Activated CD4-positive, alpha-beta memory T cell treated with anti-CD3 and anti-CD28 coated beads for 36 hours (primary cell): ENCODE data around the gene TULP4. TPM values are rescaled to one million over a fixed set of nuclear protein-coding genes. Genes with fewer than 3 reads are reported as not detected.
A peak's percentile ranks its signal among the peaks of the same experiment; 100 is the strongest.
"Not testable (repeated sequence)": the region's sequence is repeated elsewhere in the genome, so short reads cannot be mapped to it uniquely, and the experiment has no call there.

ENCODE experiments used
- CTCF ChIA-PET: fragments of 350-600 bp; sonication (Branson Sonifier 250); formaldehyde crosslinking; loops from one replicate; lab custom pipeline; 2021; ENCODE audit warnings: antibody characterized with exemption, inconsistent platforms; lab: Charles Lee
- POLR2A ChIA-PET: fragments of 350-600 bp; sonication (Branson Sonifier 250); formaldehyde crosslinking; loops from one replicate; lab custom pipeline; 2021; ENCODE audit warnings: antibody characterized with exemption; lab: Charles Lee
- DNase-seq: peaks from one replicate; pipeline ENCODE4 v3.0.0-alpha.2; 2020
- H3K27ac Mint-ChIP-seq: one replicate; pipeline ENCODE4 v1.8.0; 2021; ENCODE audit warnings: mixed read lengths
- H3K27me3 Mint-ChIP-seq: one replicate; pipeline ENCODE4 v1.8.0; 2021; ENCODE audit warnings: mixed read lengths
- H3K36me3 Mint-ChIP-seq: one replicate; pipeline ENCODE4 v1.8.0; 2021; ENCODE audit warnings: mixed read lengths
- H3K4me1 Mint-ChIP-seq: one replicate; pipeline ENCODE4 v1.8.0; 2021; ENCODE audit warnings: low read depth, mixed read lengths
- H3K4me3 Mint-ChIP-seq: one replicate; pipeline ENCODE4 v1.8.0; 2021; ENCODE audit warnings: mild to moderate bottlenecking, mixed read lengths
- H3K9me3 Mint-ChIP-seq: one replicate; pipeline ENCODE4 v1.8.0; 2021; ENCODE audit warnings: mixed read lengths
- intact Hi-C: fragments of 100-400 bp; cut with micrococcal nuclease; formaldehyde crosslinking; loops from one replicate; pipeline ENCODE4 v1.15.1; 2023
- total RNA-seq, 2 experiments: library from RNA; stranded (reverse); gene quantifications; one replicate each; pipeline ENCODE4 v1.2.3, GENCODE V29; 2021

TULP4 gene
- total RNA-seq, 2 experiments from 2014 or later = 15.9 to 16.3 TPM

GRCh38 chr6:158283304-158283980 lies 28.8 kb upstream of the TULP4 start:
- intact Hi-C loops = loop anchor here (1.0 kb wide), 1 partner anchor 12 kb away; no protein-coding TSS in a partner anchor
- Mint-ChIP-seq H3K27me3 (no peaks in the 10 kb centered on the region), H3K36me3 (no peaks in the 10 kb centered on the region), H3K4me1 (peaks cover 37% of the 10 kb centered on the region), H3K27ac (peak overlapping the region; percentile 28), H3K9me3 (no peaks in the 10 kb centered on the region), H3K4me3 (peak overlapping the region; percentile 1)
- DNase-seq = peak; percentile 50
- CTCF ChIA-PET = no interaction called here
- POLR2A ChIA-PET = no interaction called here

DNA sequence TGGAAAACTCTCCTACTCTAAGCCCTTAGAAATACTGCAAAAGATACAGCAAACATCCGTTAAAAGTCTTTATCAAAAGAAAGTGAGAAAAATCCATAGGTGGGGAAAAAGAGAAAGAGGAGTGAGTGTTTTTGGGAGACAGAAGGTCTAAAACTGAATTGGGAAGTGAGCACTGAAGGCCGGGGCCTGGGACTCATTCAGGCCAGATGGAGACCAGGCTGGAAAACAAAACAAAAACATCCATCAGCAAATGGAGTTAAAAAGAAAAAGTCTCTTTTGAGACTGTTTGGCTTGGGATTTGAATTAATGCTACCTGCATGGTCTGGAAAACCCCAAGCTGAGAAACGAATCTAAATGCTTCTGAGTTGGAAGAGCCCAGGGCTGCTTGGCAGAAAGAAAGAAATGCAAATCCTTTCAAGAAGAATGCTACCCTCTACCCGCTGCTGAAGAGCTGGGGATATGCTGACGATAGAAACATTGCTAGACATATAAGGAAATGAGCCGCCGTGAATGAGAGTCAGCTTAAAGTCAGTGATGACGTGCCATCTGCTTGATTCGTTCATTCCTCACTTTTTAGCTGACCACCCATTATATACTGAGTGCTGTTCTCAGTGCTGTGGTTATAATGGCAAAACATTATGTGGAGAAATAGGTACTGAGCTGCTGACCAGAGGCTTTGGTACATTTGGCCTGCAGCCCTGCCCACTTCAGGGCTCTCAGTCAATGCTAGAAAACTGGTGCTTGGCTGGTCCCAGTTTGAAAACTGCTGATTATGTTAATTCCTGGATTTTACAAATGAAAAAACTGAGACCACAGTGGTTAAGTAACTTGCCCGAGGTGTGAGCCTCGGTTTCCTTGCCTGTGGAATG lies 28.0 kb upstream of the TULP4 start:
- Mint-ChIP-seq H3K36me3 (no peaks in the 10 kb centered on the region), H3K9me3 (no peaks in the 10 kb centered on the region), H3K27ac (peak overlapping the region; percentile 28), H3K4me1 (peaks cover 37% of the 10 kb centered on the region), H3K27me3 (no peaks in the 10 kb centered on the region), H3K4me3 (peak overlapping the region; percentile 9)
- intact Hi-C loops = no loop called here
- DNase-seq = peak; percentile 41
- ChIA-PET CTCF (interaction anchor here (1.3 kb wide), 1 partner anchor 25 kb away, joined by 3 read pairs; no protein-coding TSS in a partner anchor), POLR2A (no interaction called here)

DNA sequence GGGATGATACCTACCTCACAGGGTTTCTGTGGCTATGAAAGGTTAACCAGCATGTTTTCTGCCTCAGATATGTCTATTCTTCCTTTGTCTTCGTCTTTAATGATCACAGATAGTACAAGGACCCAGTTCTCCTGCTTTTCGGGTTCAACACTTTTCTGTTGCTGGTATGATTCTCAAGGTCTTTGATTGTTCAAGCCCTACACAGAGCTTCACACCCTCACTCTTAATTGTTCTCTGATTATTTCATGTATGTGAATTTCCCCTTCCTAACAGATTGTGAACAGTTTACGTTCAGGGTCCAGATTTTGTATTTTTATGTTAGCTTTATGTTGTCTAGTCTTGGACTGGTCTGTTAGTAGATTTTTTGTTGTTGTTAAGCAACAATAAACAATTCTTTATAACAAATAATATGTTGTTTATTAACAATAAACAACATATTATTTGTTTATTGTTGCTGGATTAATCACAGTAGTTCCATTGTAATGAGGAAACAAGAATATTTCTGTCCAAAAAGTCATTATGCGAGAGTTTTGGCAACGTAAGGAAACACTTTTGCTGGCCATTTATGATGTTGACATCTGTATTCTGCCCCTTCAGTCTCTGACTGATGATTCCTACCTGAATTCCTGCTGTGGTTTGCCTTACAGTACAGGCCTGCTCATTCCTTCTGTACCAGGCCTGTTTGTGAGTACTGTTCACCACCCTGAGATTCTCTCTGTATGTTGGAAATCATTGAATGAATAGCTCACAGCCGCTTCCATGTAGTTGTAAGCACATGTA lies 27.2 kb upstream of the TULP4 start:
- POLR2A ChIA-PET = no interaction called here
- Mint-ChIP-seq H3K27ac (peak overlapping the region; percentile 28), H3K4me3 (no peak overlapping the region), H3K36me3 (no peaks in the 10 kb centered on the region), H3K9me3 (no peaks in the 10 kb centered on the region), H3K27me3 (no peaks in the 10 kb centered on the region), H3K4me1 (peaks cover 44% of the 10 kb centered on the region)
- CTCF ChIA-PET = interaction anchor here (1.3 to 1.8 kb wide), 2 partner anchors 26 to 71 kb away, joined by 3 to 5 read pairs; no protein-coding TSS in a partner anchor
- intact Hi-C loops = no loop called here
- DNase-seq = no peak

- intact Hi-C loops = no loop called here
- Mint-ChIP-seq H3K4me1 (peaks cover 49% of the 10 kb centered on the region), H3K27me3 (no peaks in the 10 kb centered on the region), H3K36me3 (no peaks in the 10 kb centered on the region), H3K4me3 (no peak overlapping the region), H3K9me3 (no peaks in the 10 kb centered on the region), H3K27ac (no peak overlapping the region)
- CTCF ChIA-PET = interaction anchor here (1.3 to 1.8 kb wide), 2 partner anchors 27 to 72 kb away, joined by 3 to 5 read pairs; no protein-coding TSS in a partner anchor
- POLR2A ChIA-PET = no interaction called here
- DNase-seq = no peak
Measured at GRCh38 chr6:158285656-158286021, 26.6 kb upstream of the TULP4 start.

GRCh38 chr6:158286413-158286812 lies 25.9 kb upstream of the TULP4 start:
- CTCF ChIA-PET = interaction anchor here (1.8 kb wide), 1 partner anchor 73 kb away, joined by 5 read pairs; no protein-coding TSS in a partner anchor

DNA sequence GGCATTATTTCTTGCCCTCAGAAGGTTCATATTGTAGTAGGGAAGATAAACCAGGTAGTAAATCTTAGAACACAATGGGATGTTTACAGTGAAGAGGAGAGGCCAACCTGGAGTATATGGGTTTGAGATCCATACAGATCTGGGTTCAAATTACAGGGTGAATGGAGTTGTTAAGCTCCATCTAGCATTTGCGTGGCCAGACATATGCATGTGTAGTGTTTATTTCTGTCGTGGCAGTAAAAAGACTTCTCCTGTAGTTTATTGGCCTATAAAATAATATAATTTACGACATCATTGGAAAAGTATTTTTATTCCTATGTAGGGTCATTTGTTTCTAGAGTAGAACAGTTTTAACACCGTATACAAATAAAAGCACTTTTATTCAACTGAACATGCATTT lies 25.2 kb upstream of the TULP4 start:
- H3K4me1 Mint-ChIP-seq = peaks cover 59% of the 10 kb centered on the region
- ChIA-PET CTCF (no interaction called here), POLR2A (no interaction called here)
- no peak overlapping the region for H3K4me3 Mint-ChIP-seq
- no peak for DNase-seq
- H3K36me3 Mint-ChIP-seq = no peaks in the 10 kb centered on the region
- no peak overlapping the region for H3K27ac Mint-ChIP-seq
- no peaks in the 10 kb centered on the region for H3K27me3 Mint-ChIP-seq
- H3K9me3 Mint-ChIP-seq = no peaks in the 10 kb centered on the region
- intact Hi-C loops = no loop called here

More at GRCh38 chr6:158286413-158286812, 25.9 kb upstream of the TULP4 start:
- no peaks in the 10 kb centered on the region for H3K27me3 Mint-ChIP-seq
- DNase-seq = no peak
- intact Hi-C loops = no loop called here
- H3K27ac Mint-ChIP-seq = no peak overlapping the region
- POLR2A ChIA-PET = no interaction called here
- H3K36me3 Mint-ChIP-seq = no peaks in the 10 kb centered on the region
- H3K9me3 Mint-ChIP-seq = no peaks in the 10 kb centered on the region
- no peak overlapping the region for H3K4me3 Mint-ChIP-seq
- peaks cover 57% of the 10 kb centered on the region for H3K4me1 Mint-ChIP-seq

- CTCF ChIA-PET = interaction anchor here (1.1 kb wide), 1 partner anchor 8 kb away, joined by 3 read pairs; no protein-coding TSS in a partner anchor
- peak overlapping the region; percentile 50 for H3K4me3 Mint-ChIP-seq
- H3K27me3 Mint-ChIP-seq = no peaks in the 10 kb centered on the region
- H3K9me3 Mint-ChIP-seq = no peaks in the 10 kb centered on the region
- intact Hi-C loops = loop anchor here (1.0 to 2.0 kb wide), 2 partner anchors 19 to 57 kb away; no protein-coding TSS in a partner anchor
- POLR2A ChIA-PET = no interaction called here
- H3K36me3 Mint-ChIP-seq = peaks cover 6% of the 10 kb centered on the region
- peak overlapping the region; percentile 79 for H3K27ac Mint-ChIP-seq
- peaks cover 40% of the 10 kb centered on the region for H3K4me1 Mint-ChIP-seq
- no peak for DNase-seq
Measured at GRCh38 chr6:158290040-158290439, 22.2 kb upstream of the TULP4 start.

GRCh38 chr6:158290659-158291058 lies 21.6 kb upstream of the TULP4 start:
- peak overlapping the region; percentile 50 for H3K4me3 Mint-ChIP-seq
- POLR2A ChIA-PET = no interaction called here
- peak; percentile 75 for DNase-seq
- H3K27me3 Mint-ChIP-seq = no peaks in the 10 kb centered on the region
- H3K36me3 Mint-ChIP-seq = peaks cover 7% of the 10 kb centered on the region
- intact Hi-C loops = loop anchor here (1.0 to 2.0 kb wide), 2 partner anchors 19 to 58 kb away; no protein-coding TSS in a partner anchor
- H3K4me1 Mint-ChIP-seq = peaks cover 37% of the 10 kb centered on the region
- CTCF ChIA-PET = interaction anchor here (1.1 kb wide), 2 partner anchors 9 to 20 kb away, joined by 3 read pairs; no protein-coding TSS in a partner anchor
- peak overlapping the region; percentile 79 for H3K27ac Mint-ChIP-seq
- H3K9me3 Mint-ChIP-seq = no peaks in the 10 kb centered on the region

- ChIA-PET POLR2A (no interaction called here), CTCF (interaction anchor here (0.6 kb wide), 1 partner anchor 61 kb away, joined by 3 read pairs; no protein-coding TSS in a partner anchor)
Measured at GRCh38 chr6:158292016-158292415, 20.2 kb upstream of the TULP4 start.

GRCh38 chr6:158293122-158293521 lies 19.1 kb upstream of the TULP4 start:
- DNase-seq = no peak
- H3K27me3 Mint-ChIP-seq = no peaks in the 10 kb centered on the region
- peaks cover 18% of the 10 kb centered on the region for H3K9me3 Mint-ChIP-seq
- peaks cover 27% of the 10 kb centered on the region for H3K36me3 Mint-ChIP-seq
- no peak overlapping the region for H3K27ac Mint-ChIP-seq
- H3K4me3 Mint-ChIP-seq = no peak overlapping the region
- intact Hi-C loops = no loop called here
- H3K4me1 Mint-ChIP-seq = peaks cover 26% of the 10 kb centered on the region
- CTCF ChIA-PET = no interaction called here
- POLR2A ChIA-PET = no interaction called here

More at GRCh38 chr6:158292016-158292415, 20.2 kb upstream of the TULP4 start:
- intact Hi-C loops = no loop called here
- no peak for DNase-seq
- H3K4me3 Mint-ChIP-seq = no peak overlapping the region
- H3K9me3 Mint-ChIP-seq = peaks cover 9% of the 10 kb centered on the region
- H3K27me3 Mint-ChIP-seq = no peaks in the 10 kb centered on the region
- H3K36me3 Mint-ChIP-seq = peaks cover 17% of the 10 kb centered on the region
- H3K27ac Mint-ChIP-seq = no peak overlapping the region
- peaks cover 26% of the 10 kb centered on the region for H3K4me1 Mint-ChIP-seq

DNA sequence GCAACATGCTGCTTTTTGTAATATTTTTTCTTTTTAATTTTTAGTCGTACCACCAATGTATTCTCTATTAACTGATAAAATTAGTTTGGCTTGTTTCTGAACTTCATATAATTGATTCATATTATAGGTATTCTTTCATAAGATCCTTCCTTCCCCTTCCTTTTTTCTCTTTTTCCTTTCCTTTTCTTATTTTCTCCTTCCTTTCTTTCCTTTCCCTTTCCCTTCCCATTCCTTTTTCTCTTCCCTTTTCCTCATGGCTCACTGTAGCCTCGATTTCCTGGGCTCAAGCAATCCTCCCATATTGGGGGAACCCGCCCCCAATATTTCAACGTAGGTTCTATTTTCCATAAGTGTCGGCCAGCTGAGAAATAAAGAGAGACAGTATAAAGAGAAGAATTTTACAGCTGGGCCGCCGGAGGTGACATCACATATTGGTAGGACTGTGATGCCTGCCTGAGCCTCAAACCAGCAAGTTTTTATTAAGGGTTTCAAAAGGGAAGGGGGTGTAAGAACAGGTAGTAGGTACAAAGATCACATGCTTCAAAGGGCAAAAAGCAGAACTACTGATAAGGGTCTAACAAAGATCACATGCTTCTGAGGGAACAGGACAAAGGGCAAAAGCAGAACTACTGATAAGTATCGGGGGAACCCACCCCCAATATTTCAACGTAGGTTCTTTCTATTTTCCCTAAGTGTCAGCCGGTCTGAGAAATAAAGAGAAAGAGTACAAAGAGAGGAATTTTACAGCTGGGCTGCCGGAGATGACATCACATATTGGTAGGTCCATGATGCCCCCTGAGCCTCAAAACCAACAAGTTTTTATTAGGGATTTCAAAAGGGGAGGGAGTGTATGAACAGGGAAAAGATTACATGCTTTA lies 16.1 kb upstream of the TULP4 start:
- DNase-seq, intact Hi-C loops, CTCF ChIA-PET, POLR2A ChIA-PET, H3K4me3 Mint-ChIP-seq, H3K4me1 Mint-ChIP-seq, H3K27ac Mint-ChIP-seq, H3K27me3 Mint-ChIP-seq: not testable (repeated sequence)
- Mint-ChIP-seq H3K36me3 (peaks cover 33% of the 10 kb centered on the region), H3K9me3 (peaks cover 22% of the 10 kb centered on the region)
